Measurements from ENCODE around the gene C9orf72. TPM values are rescaled to one million over a fixed set of nuclear protein-coding genes. Genes with fewer than 3 reads are reported as not detected.
"Not testable (repeated sequence)": the region's sequence is repeated elsewhere in the genome, so short reads cannot be mapped to it uniquely, and the experiment has no call there.

The C9orf72 gene
- total RNA-seq, 2 donors from 2014 or later = 16.6 to 19.1 TPM

DNA sequence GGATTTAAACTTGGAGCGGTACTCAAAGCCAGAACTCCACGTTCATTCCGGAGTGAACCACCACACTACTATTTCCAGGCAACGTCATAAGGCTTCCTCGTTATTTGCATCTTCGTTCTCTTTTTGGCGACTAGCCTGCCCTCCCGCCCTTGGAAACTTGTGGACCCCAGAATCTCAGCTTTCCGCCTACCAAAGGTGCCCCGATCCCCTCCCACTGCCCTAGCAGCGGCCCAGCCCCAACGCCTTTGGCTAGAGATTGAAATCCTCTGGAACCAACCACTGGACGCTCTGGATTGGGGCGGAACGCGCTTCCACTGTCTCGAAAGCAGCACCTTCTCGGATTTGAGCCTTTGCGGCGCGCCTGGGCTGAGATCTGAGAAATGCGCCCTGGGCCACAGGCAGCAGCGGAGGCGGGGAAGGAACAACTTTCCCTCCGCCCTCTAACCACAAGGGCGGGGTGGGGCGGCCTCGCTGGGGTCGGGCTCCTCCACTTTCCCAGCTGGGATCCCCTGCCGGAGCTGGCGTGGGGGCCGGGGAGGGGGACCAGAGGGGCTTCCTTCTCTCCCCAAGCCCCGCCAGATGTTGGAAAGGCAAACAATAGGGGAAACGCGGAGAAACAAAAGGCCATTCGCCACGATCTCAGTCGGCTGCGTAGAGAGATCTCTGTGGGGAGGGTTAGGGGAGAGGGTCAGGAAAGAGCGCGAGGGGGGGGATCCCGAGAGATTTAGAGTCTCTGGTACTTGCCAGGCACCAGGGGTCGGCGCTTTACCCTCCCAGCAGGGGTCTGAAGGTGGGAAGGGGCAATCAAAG is 45.0 kb downstream of the C9orf72 start:
- peak; percentile 94 for DNase-seq (ENCODE audit: low spot score)
- intact Hi-C loops (cut with DNase I) = loop anchor here in 1 of 2 donors (5.0 kb wide), 1 partner anchor 191 kb away; no protein-coding TSS in a partner anchor

DNA sequence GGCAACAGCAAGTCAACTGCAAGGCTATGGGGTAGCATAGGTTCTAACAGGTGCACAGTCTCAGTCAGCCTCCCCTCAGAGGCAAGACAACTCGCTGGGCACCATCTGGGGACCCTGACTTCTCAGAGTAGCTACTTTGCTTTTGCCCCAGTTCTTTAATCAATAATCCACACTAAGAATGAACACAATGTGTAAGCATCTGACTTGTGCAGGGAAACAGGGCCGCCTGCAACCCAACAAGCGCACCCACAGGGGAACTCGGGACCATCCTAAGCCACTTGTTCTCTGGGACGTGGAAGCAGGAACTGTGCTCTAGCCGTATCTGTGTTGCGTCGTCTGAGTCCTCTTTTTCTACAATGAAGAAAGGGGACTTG is 45.6 kb downstream of the C9orf72 start:
- intact Hi-C loops (cut with DNase I) = loop anchor here in 1 of 2 donors (5.0 kb wide), 1 partner anchor 190 kb away; no protein-coding TSS in a partner anchor
- DNase-seq (ENCODE audit: low spot score) = no peak

DNA sequence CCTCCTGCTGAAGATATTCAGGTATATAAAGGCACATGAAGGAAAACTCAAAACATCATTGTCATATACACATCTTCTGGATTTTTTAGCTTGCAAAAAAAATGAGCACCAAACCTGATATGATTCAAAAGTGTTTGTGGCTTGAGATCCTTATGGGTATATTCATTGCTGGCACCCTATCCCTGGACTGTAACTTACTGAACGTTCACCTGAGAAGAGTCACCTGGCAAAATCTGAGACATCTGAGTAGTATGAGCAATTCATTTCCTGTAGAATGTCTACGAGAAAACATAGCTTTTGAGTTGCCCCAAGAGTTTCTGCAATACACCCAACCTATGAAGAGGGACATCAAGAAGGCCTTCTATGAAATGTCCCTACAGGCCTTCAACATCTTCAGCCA is 49.0 kb downstream of the C9orf72 start, which contains the start of gene IFNK:
IFNK (plus strand) TSS at position 55 of the 400 bp plus-strand sequence; CDS start at position 102, 47 bp downstream.
- intact Hi-C loops (cut with DNase I) = no loop called here
- DNase-seq (ENCODE audit: low spot score) = no peak

DNA sequence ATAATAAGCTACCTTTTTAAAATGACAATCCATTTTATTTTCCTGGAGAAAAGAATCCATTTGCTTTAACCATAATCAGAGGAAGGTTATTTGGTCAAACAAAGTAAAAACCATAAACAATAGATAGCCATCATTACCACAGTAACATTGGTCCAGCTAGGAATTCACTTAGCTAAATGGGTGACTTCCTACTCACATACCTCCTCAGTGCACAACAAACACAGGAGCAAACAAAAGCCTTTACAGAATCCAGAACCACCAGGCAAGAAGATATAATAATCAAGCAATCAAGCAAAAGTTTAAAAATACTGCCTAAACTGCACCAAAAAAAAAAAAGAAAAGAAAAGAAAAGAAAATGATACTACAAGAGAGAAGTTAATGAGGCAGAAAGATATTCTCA is 50.1 kb downstream of the C9orf72 start:
- intact Hi-C loops (cut with DNase I) = no loop called here
- no peak for DNase-seq (ENCODE audit: low spot score)

DNA sequence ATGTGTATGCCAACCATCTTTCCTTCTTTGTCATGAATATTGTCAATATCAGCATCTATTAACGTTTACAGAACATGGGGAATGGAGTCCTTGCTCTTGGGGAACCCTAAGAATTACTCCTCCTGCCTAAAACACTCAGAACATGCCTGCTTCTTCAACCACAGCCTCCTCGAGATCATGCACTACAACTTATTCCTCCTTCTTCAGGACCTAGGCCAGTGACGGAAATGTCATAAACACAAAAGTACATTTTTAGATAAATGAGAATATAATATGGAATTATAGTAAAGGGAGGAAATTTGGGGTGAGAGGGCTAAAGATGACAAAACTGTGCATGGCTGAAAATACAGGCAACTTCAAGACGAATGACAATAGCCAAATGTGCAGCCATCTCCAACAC is 52.3 kb downstream of the C9orf72 start:
- intact Hi-C loops (cut with DNase I) = no loop called here
- no peak for DNase-seq (ENCODE audit: low spot score)

DNA sequence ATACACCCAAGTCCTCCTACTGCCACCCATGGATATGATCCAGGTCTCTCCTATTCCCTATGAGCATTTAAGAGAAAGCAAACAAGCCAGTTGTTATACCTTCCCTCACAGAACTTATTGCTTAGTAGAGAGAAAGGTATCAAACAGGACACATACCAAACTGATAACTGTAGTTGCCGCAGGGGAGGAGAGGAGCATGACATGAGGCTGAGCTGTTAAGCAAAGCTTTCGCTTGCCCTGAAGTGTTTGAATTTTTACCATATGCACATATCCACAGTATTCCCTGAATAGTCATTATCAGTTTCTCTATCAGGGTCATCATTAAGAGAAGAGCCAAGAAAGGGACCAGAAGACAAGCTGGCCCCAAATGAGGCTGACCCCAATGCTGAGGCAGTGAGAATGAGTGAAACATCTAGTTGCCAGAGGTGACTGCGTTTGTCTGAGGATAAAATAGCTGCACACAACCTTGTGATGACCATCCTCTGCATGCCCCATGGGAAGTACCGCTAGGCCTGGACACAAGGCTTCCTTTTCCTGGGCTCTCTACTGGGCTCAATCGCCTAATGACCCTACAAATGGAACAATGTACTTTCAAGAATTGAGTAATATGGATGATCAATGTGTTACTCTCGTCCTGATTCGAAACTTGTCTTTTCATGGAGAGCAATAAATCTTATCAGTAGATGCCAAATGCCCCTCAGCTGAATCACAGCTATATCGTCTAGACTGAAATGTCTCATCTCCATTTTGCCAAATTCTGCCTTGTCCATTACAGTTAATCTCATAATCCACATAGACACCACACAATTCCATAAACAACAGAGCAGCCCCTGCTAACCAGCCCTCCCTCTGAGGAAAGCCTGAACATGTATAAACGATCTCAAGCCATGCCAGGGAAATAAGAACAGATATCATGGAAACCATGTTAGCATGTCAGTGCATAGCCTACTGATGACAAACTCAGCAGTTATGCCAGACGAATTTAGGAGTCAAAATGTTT is 53.5 kb downstream of the C9orf72 start:
- intact Hi-C loops (cut with DNase I) = no loop called here
- DNase-seq (ENCODE audit: low spot score) = no peak

DNA sequence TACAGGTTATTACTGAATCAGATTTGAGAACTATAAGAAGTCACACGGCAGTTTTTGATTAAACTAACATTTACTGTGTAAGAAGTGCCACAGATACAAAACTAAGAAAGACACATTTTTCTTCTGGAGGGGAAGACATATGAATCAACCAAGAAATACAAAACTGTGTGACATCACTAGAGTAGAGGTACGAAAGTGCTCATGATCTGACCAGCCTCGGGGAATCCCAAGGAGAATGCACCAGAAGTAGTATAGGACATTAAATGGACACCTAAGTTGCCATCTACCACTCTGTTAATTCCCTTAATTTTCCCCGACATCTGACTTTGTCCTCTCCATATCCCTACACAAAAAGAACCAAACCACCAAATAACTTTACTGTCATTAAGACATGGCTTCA is 54.5 kb downstream of the C9orf72 start:
- no peak for DNase-seq (ENCODE audit: low spot score)
- intact Hi-C loops (cut with DNase I) = no loop called here

DNA sequence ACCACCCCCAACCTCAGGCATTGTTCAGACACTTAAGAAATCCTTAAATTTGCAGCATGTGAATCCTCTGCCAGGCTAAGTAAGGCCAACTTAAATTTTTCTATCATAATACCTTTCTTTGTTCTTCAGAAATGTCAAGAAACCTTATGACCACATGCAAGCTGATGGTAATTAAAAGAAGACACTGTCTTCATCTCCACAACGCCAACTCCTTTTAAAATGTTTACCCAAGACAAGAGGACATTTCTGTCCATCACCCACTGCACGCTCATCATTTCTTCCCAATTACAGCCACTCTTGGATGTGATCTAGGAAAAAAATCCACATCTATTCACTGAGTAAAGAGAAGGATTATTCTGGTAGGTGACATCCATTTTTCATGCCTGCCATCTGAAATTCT is 55.3 kb downstream of the C9orf72 start:
- intact Hi-C loops (cut with DNase I) = no loop called here
- no peak for DNase-seq (ENCODE audit: low spot score)

DNA sequence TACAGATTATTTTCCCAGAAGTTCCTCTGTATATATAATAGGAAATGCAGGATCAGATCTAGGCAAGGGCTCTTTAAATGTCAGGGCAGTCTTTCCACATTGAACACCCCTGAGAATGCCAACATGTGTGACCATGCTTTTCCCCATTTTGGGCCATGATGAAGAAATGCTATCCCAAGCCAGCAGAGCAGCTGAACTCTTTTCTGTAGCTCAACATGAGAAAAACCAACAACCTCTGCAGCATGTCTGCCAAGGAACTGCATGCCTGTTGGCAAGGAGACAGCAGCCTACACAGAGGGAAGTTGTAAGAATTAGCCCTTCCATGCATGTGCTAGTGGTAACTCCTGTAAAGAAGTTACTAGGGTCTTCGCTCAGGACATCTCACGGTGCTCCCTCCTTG is 58.7 kb downstream of the C9orf72 start:
- DNase-seq (ENCODE audit: low spot score) = no peak
- intact Hi-C loops (cut with DNase I) = no loop called here

DNA sequence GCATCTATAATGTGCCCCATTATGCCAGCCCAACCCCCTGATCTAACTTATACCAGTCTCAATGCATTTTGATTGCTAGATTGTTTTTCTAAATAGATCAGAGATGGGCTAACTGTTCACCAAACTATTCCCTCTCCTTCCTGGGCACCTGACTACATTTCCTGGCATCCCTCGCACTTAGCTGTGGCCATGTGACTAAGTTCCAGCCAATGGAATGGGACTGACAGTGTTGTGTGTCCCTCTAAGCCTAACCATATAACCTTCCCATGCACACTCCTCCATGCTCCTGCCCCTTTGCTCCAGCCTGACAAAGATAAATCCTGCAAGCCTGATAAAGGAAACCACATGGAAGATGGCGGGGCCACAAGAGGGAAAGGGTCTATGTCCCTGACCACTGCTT is 61.5 kb downstream of the C9orf72 start:
- no peak for DNase-seq (ENCODE audit: low spot score)
- intact Hi-C loops (cut with DNase I) = no loop called here

DNA sequence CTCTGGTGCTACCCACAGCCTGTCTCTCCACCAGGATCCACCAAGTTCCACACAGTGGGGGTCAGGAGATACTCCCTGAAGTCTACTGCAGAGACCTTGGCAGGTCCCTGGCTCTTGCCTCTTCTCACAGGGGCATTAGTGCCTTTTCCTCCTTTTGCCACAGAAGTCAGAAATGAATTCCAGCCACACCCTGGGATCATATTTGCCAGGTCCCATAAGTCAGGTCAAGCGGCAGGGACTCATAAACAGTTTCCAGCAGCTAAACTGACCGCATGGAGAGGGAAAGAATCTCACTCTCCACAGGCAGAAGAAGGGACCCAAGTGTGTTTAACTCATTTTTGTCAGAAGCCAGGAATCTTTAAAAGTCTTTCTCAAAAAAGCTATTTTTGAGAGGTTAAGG is 62.5 kb downstream of the C9orf72 start:
- no peak for DNase-seq (ENCODE audit: low spot score)
- intact Hi-C loops (cut with DNase I) = no loop called here

DNA sequence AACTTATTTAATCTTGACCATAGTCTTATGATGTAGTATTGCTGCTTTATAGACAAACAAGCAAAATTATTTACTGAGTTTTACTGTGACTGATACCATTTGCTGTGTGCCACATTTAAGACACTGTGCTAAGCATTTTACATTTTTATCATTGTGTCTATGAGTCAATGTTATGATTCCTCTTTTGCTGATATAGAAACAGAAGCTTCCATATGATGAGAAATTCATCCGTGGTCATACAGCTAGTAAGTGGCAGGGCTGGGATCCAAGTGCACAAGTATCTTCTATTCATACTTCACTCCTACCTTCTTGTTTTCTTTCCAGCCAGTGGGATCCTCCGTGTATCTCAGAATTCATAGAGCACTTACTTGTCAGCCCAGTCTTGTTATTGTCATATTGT is 66.3 kb downstream of the C9orf72 start:
- DNase-seq (ENCODE audit: low spot score) = no peak
- intact Hi-C loops (cut with DNase I) = no loop called here

DNA sequence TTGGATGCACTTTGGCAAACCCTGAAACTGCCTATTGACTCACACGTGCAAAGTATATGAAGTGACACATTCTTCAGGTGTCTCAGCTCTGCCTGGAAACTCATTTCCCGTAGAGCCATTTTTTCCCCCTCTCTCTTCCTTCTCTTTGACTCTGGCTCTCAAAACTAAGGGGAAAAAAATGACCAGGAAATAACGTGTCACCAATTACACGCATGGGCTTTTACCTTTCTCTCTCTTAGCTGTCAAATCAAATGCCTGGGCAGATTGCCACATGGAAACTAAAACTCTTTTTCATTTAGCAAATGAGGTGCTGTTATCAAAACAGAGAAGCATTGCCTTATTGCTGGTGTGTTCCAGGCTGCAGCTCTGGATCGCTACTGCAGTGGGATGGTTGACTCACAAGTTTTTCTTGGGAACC is 67.5 kb downstream of the C9orf72 start:
- no peak for DNase-seq (ENCODE audit: low spot score)

DNA sequence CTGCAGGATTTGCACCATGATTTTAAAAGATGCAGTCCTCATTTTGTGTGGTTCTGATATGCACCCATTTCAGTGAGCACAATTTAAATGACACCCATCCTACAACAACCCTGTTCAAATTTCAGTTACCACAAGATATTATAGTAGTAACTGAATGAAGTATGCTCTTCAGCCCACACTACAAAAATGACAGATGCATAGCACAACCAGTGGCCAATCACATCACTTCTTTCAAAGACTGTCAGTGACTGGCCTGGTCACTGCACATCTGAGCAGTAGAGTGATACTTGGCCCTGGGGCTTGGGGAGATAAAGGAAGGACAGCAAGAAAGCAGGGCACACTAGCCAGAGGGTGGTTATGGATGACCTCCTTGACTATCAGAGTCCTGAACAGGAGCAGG is 69.0 kb downstream of the C9orf72 start:
- intact Hi-C loops (cut with DNase I) = no loop called here
- no peak for DNase-seq (ENCODE audit: low spot score)

More for the DNA sequence above, 67.5 kb downstream of the C9orf72 start:
- intact Hi-C loops (cut with DNase I) = no loop called here

DNA sequence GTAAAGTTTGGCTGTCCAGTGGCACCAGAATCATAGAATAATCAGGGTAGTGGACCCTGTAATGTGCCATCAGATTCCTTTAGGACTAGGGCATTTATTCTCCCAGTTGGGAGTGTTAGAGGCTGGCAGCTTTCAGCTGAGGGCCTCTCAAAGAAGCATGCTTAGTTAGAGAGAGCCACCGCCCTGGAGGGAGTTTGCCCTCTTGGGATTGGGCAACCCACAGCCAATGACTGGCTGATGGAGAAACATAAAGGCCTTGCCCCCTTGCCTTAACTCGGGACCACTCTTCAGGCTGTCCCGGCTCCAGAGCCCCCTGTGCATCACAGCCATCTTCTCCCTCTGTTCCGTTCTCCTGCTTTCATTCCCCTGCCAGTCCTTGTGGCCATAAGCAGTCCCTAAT is 69.7 kb downstream of the C9orf72 start:
- intact Hi-C loops (cut with DNase I) = no loop called here
- DNase-seq (ENCODE audit: low spot score) = no peak

DNA sequence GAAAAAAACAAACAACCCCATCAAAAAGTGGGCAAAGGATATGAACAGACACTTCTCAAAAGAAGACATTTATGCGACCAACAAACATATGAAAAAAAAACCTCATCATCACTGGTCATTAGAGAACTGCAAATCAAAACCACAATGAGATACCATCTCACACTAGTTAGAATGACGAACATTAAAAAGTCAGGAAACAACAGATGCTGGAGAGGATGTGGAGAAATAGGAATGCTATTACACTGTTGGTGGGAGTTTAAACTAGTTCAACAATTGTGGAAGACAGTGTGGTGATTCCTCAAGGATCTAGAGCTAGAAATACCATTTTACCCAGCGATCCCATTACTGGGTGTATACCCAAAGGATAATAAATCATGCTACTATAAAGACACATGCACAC is 72.4 kb downstream of the C9orf72 start:
- DNase-seq (ENCODE audit: low spot score); intact Hi-C loops (cut with DNase I): not testable (repeated sequence)

DNA sequence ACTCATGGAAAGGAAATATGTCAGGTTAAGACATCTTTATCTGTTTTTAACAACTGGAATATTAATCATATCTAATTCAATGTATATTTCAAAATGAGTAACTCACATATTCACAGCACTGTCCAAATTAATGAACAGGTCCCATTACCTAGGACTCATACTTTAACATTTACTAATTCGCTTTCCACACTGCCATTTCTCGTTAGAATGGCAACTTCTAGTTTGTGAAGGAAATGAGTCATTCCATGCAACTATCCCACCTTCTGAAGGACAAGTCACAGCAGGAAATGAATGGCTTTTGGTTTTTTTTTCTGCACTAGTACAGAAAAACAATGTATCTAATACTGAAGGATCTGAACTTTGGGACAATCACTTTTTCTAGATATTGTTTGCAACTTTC is 73.8 kb downstream of the C9orf72 start:
- intact Hi-C loops (cut with DNase I) = no loop called here
- no peak for DNase-seq (ENCODE audit: low spot score)

DNA sequence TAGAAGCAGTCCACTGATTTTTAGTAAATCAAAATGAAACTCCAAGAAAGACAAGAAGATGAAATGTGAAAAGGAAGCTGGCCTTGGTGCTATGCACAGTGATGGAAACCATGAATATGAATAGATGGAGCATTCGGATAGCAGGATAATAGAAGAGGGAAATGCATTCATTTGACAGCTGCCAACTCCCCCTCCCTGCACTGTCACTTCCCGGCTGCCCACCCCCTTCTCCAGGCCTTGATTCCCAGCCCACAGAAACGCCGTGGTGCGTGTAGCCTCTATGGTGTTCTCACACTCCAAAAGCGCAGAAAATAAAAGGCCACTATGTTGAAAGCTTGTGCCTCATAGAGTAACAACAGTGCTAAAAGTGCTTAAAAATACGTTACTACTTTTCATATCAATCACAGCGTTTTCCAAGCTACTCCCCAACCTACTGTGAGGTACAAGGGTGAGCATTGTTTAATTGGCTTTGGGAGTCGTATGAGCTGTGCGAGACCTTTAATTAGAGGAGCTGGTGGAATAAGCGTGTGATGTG is 75.3 kb downstream of the C9orf72 start:
- no peak for DNase-seq (ENCODE audit: low spot score)
- intact Hi-C loops (cut with DNase I) = no loop called here

Data from posterior vena cava (tissue), 2 donors.